ENCODE data around the gene MORC1. TPM values are rescaled to one million over a fixed set of nuclear protein-coding genes. Genes with fewer than 3 reads are reported as not detected.

MORC1 gene
- total and polyA plus RNA-seq, 8 donors, result not detected

DNA sequence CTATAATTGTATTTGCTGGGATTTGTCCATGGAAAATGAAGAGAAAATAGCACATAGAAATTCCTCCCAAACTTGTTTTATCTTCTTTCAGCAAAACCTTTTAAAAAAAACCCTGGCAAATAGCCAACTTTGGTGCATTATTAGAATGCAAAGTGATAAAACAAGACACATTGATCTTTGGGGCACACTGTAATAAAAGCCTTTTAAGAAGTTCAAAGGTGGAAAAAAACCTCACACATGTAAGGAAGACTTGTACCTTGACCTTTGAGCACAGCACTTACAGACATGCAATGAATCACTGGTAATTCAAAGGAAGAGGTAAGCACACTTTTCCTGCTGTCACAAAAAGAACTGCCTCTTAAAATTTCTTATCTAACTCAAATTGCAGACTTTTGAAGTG is 8.0 kb upstream of the MORC1 start:
- TF ChIP-seq, protein P1, sequence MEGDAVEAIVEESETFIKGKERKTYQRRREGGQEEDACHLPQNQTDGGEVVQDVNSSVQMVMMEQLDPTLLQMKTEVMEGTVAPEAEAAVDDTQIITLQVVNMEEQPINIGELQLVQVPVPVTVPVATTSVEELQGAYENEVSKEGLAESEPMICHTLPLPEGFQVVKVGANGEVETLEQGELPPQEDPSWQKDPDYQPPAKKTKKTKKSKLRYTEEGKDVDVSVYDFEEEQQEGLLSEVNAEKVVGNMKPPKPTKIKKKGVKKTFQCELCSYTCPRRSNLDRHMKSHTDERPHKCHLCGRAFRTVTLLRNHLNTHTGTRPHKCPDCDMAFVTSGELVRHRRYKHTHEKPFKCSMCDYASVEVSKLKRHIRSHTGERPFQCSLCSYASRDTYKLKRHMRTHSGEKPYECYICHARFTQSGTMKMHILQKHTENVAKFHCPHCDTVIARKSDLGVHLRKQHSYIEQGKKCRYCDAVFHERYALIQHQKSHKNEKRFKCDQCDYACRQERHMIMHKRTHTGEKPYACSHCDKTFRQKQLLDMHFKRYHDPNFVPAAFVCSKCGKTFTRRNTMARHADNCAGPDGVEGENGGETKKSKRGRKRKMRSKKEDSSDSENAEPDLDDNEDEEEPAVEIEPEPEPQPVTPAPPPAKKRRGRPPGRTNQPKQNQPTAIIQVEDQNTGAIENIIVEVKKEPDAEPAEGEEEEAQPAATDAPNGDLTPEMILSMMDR (IDR thresholded peaks at IDR 0.05), result no peak
- Histone ChIP-seq H3K4me3 (no peak overlapping the region), H3K9me3 (peaks cover 0 to 4% of the 10 kb centered on the region in 2 donors), H3K27me3 (no peaks in the 10 kb centered on the region), H3K27ac (no peak overlapping the region), H3K36me3 (no peaks in the 10 kb centered on the region), H3K4me1 (no peaks in the 10 kb centered on the region)
- no peak for DNase-seq
- intact Hi-C loops (cut with DNase I), result no loop called here
- ATAC-seq, result no peak

DNA sequence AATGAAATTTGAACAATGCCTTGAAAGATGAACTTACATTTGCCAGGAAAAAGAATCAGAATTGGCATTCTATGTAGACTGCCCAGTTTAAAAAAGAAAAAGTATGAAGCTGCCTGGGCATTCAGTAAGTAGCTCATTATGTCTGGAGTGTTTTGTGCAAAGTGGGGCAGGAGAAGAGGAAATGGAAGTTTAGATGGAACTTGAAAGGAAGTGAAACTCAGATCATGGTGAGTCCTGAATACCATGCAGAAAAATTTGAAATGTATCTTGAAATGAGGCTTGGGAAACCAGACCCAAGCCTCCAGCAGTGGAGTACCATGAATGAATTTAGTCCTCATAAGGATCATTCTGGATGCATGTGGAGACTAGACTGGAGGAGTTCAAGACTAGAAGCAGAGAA is 4.8 kb upstream of the MORC1 start:
- Histone ChIP-seq H3K36me3 (no peaks in the 10 kb centered on the region), H3K9me3 (no peaks in the 10 kb centered on the region), H3K27me3 (no peaks in the 10 kb centered on the region), H3K4me3 (no peak overlapping the region), H3K27ac (no peak overlapping the region), H3K4me1 (no peaks in the 10 kb centered on the region)
- intact Hi-C loops (cut with DNase I), result no loop called here
- ATAC-seq (no peak), DNase-seq (no peak)
- TF ChIP-seq, protein P1 (IDR thresholded peaks at IDR 0.05), result no peak

DNA sequence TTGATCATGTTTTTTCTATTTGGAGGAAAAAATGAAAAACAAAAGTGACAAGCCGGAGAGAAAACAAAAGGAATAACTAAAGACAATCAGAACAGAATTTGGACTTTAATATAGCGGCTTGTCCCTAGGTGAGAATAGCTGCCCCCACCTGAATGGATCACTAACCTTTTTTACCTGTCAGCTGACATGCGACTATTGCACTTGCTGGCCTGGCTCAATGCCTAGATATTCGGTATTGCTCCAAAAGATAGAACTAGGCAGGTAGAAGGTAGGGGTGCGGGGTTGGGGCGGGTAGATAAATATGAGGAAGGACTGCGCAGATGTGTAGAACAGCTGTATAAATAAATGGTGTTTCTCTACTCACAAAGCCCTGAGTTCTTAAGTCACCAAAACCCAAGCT is 650 bp upstream of the MORC1 start:
- H3K27me3 ChIP-seq, result no peaks in the 10 kb centered on the region
- ATAC-seq (no peak), DNase-seq (no peak)
- intact Hi-C loops (cut with DNase I), result no loop called here
- no peaks in the 10 kb centered on the region for H3K36me3 ChIP-seq
- TF ChIP-seq, protein P1 (IDR thresholded peaks at IDR 0.05), result no peak
- H3K27ac ChIP-seq, result no peak overlapping the region
- H3K9me3 ChIP-seq, result no peaks in the 10 kb centered on the region
- no peak overlapping the region for H3K4me3 ChIP-seq
- no peaks in the 10 kb centered on the region for H3K4me1 ChIP-seq

- intact Hi-C loops (cut with DNase I), result no loop called here
- Histone ChIP-seq H3K27me3 (no peaks in the 10 kb centered on the region), H3K4me3 (no peak overlapping the region), H3K36me3 (no peaks in the 10 kb centered on the region), H3K9me3 (no peaks in the 10 kb centered on the region), H3K27ac (no peak overlapping the region), H3K4me1 (no peaks in the 10 kb centered on the region)
- TF ChIP-seq, protein P1 (IDR thresholded peaks at IDR 0.05), result no peak
- DNase-seq (peak in 2 of 4 donors; percentile 10 to 11), ATAC-seq (no peak)
Measured at GRCh38 chr3:109116031-109116430, 1.9 kb downstream of the MORC1 start.

DNA sequence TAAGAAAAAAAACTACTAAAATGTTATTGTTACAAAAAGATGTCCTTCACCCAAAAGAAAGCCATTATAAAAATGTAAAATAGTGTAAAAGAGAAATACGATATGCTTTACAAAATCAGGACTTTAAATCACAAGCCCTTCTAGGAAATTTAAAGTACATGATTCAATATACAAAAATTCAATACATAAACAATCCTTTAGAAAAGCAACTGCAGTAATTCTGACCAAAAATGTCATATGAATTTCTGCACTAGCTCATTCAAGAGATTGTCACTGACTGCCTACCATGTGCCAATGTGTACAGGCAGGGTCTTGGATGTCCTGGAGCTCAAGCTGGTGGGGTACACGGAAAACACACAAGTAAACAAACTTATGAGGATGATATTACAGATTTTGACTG is 2.5 kb downstream of the MORC1 start:
- ATAC-seq, result no peak
- DNase-seq, result no peak
- no peak overlapping the region for H3K27ac ChIP-seq
- no peaks in the 10 kb centered on the region for H3K27me3 ChIP-seq
- H3K9me3 ChIP-seq, result no peaks in the 10 kb centered on the region
- intact Hi-C loops (cut with DNase I), result no loop called here
- TF ChIP-seq, protein P1 (IDR thresholded peaks at IDR 0.05), result no peak
- no peaks in the 10 kb centered on the region for H3K4me1 ChIP-seq
- no peaks in the 10 kb centered on the region for H3K36me3 ChIP-seq
- no peak overlapping the region for H3K4me3 ChIP-seq
